ENCODE measurements around the gene FGB.
"Not testable (repeated sequence)": the region's sequence is repeated elsewhere in the genome, so short reads cannot be mapped to it uniquely, and the experiment has no call there.

Gene FGB

DNA sequence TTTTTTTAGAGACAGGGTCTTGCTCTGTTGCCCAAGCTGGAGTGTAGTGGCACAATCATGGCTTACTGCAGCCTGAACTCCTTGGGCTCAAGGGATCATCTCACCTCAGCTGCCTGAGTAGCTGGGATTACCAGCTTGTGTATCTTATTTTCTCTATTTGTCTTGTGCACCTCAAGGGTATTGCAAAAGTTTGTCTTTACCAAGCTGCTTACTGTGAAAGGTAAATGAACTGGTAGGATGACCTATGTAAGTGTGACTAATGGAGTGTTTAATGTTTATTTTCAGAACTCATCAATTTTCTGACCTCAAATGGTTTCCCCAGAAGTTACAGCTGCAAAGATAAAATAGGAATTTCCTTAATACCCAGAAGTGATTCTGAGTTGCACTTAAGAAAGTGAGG is 33.0 kb downstream of the FGB start:
- DNase-seq (ENCODE audit: low spot score) = no peak

DNA sequence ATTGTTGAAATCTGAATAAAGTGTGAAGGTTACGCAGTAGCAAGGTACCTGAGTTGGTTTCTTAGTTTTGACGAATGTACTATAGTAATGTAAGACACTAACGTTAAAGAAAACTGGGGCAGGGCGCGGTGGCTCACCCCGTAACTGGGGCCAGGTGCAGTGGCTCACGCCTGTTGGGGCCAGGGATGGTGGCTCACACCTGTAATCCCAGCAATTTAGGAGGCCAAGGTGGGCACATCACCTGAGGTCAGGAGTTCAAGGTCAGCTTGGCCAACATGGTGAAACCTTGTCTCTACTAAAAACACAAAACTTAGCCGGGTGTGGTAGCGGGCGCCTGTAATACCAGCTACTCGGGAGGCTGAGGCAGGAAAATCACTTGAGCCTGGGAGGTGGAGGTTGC is 34.5 kb downstream of the FGB start:
- DNase-seq (ENCODE audit: low spot score) = not testable (repeated sequence)

DNA sequence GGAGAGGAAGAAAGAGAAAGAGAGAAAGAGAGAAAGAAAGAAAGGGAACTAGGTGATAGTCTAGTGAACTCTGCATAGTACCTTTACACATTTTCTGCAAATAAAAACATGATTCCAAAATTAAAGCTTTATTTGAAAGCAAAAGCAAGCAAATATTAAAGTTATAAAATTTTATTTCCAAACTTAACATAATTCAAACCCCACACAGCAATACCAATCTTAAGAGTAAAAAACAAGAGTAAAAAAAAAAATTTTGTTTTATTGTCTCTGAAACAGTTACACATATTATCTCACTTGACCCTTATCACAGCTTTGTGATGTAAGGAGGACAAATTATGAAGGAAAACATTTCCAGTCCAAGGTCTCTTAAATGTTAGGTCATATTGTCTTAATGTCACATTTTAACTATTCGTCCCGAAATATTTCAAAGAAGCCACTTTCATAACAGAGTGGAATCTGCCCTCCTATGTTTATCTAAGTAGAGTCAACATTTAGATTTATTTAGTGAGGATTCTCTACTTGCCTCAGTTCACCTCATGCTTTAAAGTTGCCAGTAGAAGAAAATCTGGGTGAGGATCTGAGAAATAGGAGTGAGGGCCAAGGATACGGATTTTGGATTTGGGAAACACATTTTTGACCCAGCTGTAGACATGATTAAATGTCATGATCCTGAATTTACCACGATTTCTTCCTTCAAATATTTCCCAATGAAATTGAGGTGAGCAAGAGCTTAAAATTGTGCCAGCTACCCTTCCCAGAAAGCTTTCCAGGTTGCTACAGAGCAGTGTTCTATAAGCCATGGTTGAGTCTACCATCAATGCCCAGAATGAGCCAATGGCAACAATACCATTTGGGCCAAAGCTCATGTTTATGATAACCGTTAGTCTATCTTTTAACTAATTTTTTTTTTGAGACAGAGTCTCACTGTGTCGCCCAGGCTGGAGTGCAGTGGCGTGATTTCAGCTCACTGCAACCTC is 35.3 kb downstream of the FGB start:
- no peak for DNase-seq (ENCODE audit: low spot score)

DNA sequence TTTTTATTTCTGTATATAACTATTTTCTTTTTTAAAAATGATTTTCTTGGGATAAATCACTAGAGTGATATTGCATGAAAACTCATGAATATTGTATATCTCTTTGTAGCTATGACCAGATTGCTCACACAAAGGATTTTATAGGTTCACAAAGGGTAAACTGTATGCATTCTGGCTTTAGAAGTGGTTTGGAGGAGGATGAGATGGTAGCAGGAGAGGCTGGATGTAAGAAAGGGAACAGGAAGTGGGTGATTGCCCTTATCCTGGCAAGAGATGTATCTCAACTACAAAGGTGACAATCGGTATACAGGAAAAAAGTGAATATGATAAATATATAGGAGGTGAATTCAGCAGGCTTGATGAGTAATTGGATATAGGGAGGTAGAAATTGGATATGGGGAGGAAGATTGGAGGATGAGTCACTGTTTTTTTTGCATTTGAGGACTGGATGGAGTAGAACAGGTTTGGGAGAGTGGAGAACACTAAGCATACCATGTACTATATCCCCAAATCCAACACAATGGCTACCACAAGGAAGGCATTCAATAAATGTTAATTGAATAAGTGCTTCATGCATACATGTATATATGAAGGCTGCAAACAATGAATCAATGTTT is 39.7 kb downstream of the FGB start:
- DNase-seq (ENCODE audit: low spot score) = no peak

DNA sequence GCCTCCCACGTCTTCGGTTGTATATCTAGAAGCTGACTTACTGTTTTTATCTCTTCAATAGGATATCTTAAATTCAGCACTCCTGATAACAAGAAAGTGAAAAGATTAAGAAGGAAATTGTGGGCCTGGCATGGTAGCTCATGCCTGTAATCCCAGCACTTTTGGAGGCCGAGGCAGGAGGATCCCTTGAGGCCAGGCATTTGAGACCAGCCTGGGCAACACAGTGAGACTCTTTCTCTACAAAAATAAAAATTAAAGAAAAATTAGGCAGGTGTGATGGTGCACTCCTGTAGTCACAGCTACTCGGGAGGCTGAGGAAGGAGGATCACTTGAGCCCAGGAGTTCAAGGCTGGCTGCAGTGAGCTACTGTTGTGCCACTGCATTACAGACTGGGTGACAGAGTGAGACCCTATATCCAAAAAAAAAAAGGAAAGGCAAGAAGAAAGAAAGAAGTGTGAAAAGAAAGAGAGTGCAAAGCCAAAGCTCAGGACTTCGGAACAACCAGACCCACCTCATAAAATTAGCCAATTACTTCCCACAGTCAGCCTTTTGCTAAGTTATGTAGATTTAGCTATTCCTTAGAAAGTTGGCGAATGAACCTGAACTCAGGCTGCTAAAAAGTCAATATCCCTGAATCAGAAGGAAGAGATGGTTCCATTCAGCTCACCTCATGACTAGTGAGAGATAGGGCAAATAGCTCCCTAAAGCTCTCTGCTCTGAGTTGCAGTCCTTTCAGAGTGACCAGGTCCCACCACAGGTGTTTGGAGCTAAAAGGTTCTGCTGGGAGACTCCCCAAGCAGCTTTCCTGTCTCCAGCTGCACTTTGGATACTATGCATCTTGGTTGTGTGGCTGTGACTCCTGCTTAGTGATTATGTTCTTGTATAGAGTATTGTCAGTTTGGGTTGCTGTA is 40.5 kb downstream of the FGB start:
- no peak for DNase-seq (ENCODE audit: low spot score)

DNA sequence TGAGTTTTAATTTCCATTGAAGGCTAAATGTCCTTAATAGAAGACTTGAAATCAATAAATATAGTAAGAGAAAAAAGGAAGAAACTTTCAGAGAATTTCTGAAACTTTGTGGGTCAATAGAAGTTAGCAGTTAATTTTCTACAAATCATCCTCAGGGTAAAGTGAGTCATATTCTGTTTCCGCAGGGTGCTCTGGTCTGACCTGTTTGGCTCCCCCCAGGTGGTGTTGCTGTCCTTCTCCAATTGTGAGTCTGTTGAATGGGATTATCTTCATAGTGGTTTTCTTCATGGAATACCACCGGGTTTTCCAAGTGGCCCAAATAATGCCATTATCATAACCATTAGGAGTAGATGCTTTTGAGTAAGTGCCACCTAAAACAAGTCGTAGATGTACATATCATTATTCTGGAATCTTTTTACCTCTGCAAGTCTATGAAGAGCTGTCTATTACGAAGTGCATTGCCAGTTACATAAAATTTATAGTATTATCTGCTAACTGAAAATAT is 41.9 kb downstream of the FGB start:
- no peak for DNase-seq (ENCODE audit: low spot score)

DNA sequence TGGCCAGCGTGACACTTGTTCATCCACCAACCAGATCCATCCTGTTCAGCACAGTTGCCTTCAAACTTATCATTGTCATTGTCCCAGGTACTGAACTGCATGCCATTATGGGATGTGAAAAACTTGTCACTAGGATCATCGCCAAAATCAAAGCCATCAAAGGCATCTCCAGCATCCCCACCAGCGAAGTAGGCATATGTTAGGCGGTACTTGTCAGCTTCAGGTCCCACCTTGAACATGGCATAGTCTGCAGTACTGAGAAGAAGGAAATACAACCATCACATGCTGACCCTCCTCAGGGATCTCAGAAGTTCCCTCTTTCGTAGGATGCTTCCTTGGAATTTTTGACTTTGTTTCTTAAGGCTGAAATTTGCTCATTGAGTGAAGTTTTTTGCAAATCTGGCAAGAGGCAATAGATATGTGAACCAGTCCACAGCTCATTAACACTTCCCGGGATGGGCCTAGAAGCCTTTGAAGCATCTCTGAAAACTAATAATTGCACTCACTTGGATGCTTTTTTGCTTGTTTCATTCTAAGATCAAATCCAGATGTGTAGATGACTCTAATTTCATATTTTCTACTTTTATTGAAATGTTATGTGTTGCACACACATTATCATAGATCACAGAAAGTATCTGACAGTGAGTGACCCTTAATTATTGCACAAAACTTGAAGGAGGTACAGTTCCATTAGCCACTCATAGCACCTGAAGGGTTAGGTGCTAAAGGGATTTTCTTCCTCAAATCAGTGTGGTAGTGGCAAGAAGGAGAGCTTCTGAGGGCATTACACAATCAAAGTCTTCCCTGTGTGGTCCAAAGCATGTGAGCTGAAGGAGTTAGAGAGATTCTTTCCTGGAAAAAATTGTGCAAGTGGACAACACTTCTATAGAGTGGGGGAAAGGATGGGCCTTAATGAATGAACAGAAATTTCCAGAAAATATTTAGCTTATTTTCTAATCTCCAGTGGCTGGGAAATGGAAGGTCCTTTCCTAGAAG is 44.2 kb downstream of the FGB start:
- DNase-seq (ENCODE audit: low spot score) = no peak

DNA sequence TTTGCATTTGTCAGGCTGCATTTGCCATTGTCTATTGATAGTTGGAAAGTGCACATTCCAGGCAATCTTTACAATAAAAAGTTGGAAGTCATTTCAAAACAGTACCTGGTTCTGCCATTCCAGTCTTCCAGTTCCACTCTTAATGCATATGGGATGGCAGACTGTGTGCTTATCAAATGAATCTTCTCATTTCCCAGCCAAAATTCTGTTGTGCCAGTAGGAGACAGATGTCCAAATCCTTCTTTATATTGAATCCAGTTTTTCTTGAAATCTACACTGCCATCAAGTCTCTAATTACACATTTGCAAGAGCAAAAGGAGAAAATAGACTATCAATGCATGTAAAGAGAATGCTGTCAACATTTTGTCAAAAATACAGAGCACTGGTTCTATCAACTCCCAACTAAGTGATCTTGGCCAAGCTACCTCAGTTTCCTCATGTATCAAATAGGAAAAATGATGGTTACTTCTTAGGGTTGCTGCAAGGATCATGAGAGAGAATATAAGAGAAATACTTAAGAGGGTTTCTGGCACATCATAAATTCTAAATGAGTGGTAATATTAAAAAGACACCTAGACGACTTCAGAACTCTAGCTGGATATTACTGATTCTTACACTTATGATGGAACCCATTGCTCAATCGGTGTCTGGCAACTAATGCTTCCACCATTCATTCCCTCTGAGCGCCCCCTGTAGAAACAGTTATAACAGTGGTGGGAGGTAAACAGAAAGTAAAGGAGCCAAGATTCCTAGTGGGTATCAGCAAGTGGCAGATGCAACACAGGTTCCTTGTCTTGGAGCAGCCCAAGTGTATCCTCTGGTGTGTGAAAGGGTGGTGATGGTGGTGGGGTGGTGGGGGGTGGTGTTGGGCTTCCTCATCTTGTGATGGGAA is 45.8 kb downstream of the FGB start:
- DNase-seq (ENCODE audit: low spot score) = no peak

DNA sequence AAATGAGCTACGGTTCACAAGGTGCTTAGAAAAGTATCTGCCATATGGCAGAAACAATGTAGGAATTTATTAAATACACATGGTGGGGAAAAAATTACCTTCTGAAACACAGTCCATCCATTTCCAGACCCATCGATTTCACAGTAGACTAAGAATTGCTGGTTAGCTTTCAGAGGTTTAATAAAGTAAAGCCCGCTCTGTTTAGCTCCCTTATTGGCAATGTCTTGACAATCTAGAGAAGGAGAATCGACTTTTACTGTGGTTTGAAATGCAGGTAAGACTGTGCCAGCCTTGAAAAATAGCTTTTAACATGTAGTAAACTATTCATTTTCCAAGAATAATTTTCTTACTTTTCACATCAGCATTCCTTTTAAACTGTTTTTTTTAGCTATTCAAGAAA is 46.7 kb downstream of the FGB start:
- no peak for DNase-seq (ENCODE audit: low spot score)

DNA sequence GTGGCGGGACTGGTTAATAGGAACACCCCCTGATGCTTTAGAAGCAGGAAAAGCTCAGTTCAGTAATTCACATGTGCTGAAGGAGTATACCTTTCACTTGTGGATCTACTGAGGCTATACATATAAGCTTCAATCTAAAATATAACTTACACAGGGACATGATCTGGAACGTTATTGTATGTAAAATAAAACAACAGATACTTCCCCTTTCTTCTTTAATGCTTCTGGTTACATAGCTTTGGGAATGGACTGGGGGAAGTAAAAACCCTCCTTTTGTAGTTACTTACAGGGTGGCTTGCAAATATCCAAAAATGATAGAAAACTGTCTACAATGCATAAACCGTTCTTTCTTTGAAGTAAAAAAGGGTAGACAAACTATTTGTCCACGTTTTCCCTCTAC is 47.8 kb downstream of the FGB start:
- no peak for DNase-seq (ENCODE audit: low spot score)

DNA sequence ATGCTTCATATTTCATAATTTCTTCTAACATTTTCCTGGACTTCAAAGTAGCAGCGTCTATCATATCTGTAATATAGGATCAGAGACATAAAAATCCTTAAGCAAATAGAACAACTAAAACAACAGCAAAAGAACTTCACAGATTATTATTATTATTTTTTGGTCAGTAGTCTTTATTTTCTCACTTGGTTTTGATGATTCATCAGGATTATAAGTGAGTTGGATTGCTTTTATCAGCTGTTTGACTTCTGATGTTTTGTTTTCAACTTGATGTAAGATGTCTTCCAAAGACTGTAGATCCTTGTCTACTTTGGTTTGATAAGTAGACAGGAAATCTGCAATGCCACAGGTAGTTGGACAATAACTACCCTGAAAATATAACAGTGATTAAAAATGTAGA is 49.0 kb downstream of the FGB start:
- DNase-seq (ENCODE audit: low spot score) = no peak

DNA sequence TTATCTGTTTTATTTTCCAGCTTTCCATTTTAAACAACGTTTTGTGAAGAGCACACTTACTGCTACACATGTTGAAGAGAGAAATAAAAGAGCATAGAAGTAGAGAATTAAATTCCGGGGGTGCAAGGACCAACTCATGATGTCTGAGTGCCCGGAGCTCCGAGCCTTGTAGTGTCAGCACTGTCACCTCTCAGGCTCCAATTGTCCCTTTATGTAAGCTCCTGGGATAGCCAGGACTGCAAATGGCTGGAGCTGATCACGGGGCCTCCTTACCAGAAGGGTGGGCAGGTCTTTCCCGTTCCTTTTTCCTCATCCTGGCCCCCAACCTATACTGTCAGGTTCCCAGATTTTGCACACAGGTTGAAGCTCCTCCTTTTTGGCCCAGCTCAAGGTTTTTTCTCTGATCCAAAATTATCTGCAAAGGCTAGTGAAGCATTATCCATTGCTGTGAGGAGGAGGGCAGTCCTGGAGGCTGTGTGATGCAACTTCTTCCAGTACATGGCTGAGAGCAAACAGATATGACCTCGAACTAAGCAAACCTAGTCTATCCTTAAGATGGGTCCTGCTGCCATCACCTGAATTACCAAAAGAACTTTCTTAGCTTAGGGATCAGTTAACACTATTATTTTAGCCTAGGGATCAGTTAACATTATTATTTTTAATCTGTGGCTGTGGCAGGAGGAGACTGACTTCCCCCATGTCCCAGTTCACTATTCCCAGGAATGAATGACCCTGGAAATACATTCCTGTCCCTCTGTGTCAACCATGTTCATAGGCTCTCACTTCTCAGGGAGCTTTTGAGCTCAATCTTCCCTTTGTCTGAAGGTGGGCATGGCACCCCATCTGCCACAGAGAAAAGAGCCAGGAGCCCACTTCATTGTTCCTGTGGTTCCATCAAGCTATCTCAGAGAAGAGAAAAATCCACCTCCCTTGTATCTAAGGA is 49.9 kb downstream of the FGB start, which contains the start of gene FGG:
FGG (minus strand) TSS at position 185 of the 943 bp plus-strand sequence; CDS start at position 138, 47 bp downstream.
- DNase-seq (ENCODE audit: low spot score) = no peak

DNA sequence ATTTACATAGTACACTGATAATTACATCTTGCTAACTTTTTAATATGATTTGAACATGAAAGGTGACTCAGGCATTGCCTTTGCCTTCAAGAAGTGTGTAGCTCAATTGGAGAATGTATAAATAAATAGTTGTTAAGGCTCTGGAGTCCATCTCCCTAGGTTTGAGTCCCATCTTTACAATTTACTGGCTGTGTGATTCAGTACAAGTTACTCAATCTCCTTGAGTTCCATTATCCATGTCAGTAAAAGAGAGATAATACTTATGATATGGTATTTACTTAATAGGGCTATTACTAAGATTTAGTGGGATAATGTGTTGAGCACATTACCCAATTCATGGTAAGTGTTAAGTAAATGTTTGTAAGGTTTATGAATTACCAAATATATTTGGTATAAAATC is 51.5 kb downstream of the FGB start:
- no peak for DNase-seq (ENCODE audit: low spot score)

DNA sequence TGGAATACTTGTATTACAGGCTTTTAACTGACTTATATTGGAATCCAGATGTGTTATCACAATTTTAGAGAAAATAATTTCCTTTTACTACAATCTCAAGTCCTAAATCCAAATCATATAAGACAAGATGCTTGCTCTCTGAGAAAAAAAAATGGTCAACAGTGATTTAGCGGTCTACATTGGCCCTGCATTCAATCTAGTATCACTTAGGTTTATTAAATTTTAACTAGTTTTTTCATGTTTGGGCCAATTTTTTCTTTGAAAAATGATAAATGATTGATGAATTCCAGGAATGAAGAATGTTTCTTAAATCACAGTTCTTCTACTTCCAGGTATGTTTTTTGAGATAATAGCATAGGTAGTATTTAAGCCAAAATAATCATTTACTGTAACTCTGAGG is 52.4 kb downstream of the FGB start:
- DNase-seq (ENCODE audit: low spot score) = no peak

DNA sequence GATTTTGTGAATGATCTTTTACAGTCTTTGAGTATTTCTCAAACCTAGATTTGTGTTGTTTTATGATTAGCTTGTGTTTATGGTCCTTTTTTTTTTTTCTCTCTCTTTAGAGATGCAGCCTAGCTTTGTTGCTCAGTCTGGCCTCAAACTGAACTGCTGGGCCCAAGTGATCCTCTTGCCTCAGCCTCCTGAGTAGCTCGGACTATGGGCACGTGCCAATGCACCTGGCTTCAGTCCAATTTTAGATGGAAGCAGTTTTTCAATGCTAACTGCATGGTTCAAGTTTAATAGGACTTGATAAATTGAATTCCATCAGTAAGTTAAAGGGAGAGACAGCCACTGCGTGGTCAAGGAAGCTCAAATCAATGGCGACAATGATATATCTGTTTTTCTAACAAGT is 53.5 kb downstream of the FGB start:
- DNase-seq (ENCODE audit: low spot score) = no peak

DNA sequence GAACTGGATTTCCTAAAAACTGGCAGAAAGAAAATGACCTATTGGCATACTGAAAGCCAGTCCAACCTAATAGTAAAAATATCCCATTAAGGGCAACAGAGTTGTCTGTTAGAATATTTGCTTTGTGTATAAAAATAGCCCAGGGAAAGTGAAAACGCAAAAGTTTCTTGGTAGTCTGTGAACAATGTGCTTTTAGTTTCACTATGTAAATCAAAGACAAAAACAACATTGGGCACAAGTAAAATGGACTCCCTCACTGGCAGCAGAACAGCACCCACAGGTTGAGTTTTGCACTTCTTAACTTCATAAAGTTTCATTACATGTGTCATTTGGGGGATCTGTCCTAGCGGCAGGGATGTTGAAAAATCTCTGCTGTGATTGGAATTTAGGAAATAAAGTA is 53.9 kb downstream of the FGB start:
- DNase-seq (ENCODE audit: low spot score) = no peak

DNA sequence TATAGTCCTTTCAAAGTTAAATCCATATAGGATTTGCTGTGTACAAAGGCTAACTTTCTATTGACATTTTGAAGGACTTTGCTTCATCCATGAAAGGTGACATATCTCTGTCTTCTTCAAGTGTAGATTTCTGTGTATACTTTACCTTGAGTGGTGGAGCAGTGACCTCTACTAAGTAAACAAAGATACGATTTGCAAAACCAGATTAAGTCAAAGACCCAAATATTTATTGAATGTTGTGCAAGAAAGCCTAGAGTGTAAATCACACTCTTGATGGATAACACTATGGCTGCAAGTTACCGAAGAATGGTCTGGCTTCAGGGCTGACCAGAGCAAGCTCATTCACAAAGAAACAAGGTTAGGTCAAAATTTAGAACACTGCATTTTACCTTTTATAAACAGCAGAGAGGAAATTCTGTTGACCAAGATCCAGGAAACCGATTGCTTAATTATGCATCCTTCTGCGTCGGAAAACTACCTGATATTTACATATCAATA is 55.1 kb downstream of the FGB start:
- no peak for DNase-seq (ENCODE audit: low spot score)

DNA sequence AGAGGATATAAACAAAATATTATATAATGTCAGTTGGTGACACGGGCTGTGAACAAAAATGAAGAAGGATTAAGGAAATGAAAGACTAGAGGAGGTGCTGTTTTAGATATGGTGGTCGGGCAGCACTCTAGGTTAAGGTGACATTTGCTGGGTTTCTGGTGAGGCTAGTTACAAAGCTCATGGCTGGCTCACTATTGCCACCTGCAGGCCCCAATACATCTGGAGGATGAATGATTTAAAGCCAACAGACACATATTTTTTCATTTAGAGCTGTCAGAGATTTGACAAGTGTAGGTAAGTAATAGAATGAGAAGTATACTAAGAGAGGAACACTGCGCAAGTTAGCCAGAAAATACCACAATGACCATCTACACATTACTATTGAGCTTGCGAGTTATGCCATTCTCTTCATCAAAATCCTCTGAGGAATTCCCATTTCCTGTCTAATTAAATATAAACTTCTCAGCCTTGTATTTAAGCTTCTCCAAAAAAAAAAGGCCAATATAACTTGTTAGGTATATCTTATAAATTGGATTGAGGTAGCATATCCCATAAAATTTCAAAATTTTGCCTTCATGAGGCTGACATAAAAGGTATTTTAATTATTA is 56.0 kb downstream of the FGB start:
- peak; percentile 36 for DNase-seq (ENCODE audit: low spot score)

Measured in SK-N-DZ (cell line).